Kidney epithelial cell (primary cell): ENCODE measurements around the gene AMTN. TPM values are rescaled to one million over a fixed set of nuclear protein-coding genes. Genes with fewer than 3 reads are reported as not detected.
"Not testable (repeated sequence)": the region's sequence is repeated elsewhere in the genome, so short reads cannot be mapped to it uniquely, and the experiment has no call there.

ENCODE experiments used
- DNase-seq: peaks from one replicate; pipeline ENCODE4 v3.0.0-alpha.2; 2010; ENCODE audit warnings: low read depth
- H3K27me3 ChIP-seq: 2 replicates; pipeline ENCODE4 v1.6.0; 2011; ENCODE audit warnings: low read length; ENCODE audit not compliant: control insufficient read depth, insufficient read depth
- H3K36me3 ChIP-seq: 2 replicates; pipeline ENCODE4 v1.5.1; 2011; ENCODE audit warnings: low read length; ENCODE audit not compliant: control insufficient read depth, insufficient read depth
- H3K4me3 ChIP-seq: 2 replicates; pipeline ENCODE4 v1.5.1; 2011; ENCODE audit warnings: low read depth, mild to moderate bottlenecking, control low read depth, low read length
- CTCF ChIP-seq: IDR thresholded peaks from 2 replicates; pipeline ENCODE4 v1.5.1; 2011; ENCODE audit warnings: mild to moderate bottlenecking, moderate library complexity, low read length, control low read depth, inconsistent platforms; ENCODE audit not compliant: insufficient read depth, poor library complexity, severe bottlenecking
- total RNA-seq: library from RNA; depleted of rRNA; stranded (reverse); fragments of >200 nt; gene quantifications from 2 replicates; pipeline ENCODE4 v1.2.3, GENCODE V29; 2015

The AMTN gene
- total RNA-seq = 0.21 TPM in 1 of 2 replicates, not detected in the other

GRCh38 chr4:70518269-70518668, at the start of gene AMTN:
AMTN (plus strand) TSS chr4:70518569; CDS start chr4:70518778, 209 bp downstream.
- TF ChIP-seq CTCF = no peak
- Histone ChIP-seq H3K36me3 (no peaks in the 10 kb centered on the region), H3K27me3 (no peaks in the 10 kb centered on the region), H3K4me3 (no peak within 1 kb of the TSS)
- DNase-seq = no peak

DNA sequence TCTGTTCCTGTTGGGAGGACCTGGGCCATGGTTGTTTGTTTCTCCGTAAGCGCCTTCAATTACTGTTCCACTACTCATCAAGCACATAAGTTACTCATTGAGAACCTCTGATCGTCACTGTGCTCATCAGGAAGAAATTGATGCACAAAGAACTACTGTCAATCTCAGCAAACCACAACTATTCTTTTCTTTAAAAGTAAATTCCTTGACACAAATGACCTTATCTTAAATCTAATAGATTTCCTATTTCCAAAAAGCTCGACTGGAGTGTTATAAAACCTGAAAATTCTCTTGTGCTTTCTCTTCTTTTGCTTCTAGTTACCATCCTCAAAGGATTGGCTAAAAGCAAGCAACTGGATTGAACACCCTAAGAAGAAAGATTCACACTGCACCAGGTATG, 46.5 kb upstream of the AMTN start, which contains the start of gene MUC7:
Gene MUC7, plus strand, starts transcription at position 301 of the 400 bp plus-strand sequence. CDS start 1,825 bp downstream, outside the sequence.
- Histone ChIP-seq H3K36me3 (no peaks in the 10 kb centered on the region), H3K27me3 (no peaks in the 10 kb centered on the region), H3K4me3 (no peak within 1 kb of the TSS)
- no peak for TF ChIP-seq CTCF
- no peak for DNase-seq

- Histone ChIP-seq H3K36me3 (no peaks in the 10 kb centered on the region), H3K4me3 (no peak overlapping the region), H3K27me3 (no peaks in the 10 kb centered on the region)
- DNase-seq = no peak
- no peak for TF ChIP-seq CTCF
Measured at GRCh38 chr4:70473679-70474078, 44.7 kb upstream of the AMTN start.

GRCh38 chr4:70488748-70489147, 29.6 kb upstream of the AMTN start:
- Histone ChIP-seq H3K4me3 (no peak overlapping the region), H3K36me3 (no peaks in the 10 kb centered on the region), H3K27me3 (no peaks in the 10 kb centered on the region)
- DNase-seq = no peak
- no peak for TF ChIP-seq CTCF

DNA sequence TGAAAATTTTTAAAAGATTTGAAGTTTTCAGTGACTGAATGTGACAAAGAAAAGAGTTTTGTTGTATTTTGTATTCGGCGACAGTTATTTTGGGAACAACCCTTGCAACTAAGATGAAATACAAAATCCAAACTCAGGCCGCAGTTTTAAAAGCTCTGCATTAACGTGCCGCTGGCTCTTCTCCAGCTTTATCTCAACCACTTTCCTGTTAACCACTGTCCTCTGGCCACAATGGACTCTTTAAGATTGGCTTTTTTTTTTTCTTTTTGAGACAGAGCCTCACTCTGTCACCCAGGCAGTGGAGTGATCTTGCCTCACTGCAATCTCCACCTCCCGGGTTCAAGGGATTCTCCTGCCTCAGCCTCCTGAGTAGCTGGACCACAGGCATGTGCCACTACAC, 22.1 kb upstream of the AMTN start:
- Histone ChIP-seq H3K27me3 (no peaks in the 10 kb centered on the region), H3K36me3 (no peaks in the 10 kb centered on the region), H3K4me3 (no peak overlapping the region)
- DNase-seq = no peak
- no peak for TF ChIP-seq CTCF

- not testable (repeated sequence) for H3K27me3 ChIP-seq, H3K4me3 ChIP-seq, H3K36me3 ChIP-seq, DNase-seq
Measured at GRCh38 chr4:70501838-70502237, 16.5 kb upstream of the AMTN start.

GRCh38 chr4:70504733-70505132, 13.6 kb upstream of the AMTN start:
- DNase-seq = no peak
- TF ChIP-seq CTCF = no peak
- Histone ChIP-seq H3K4me3 (no peak overlapping the region), H3K36me3 (no peaks in the 10 kb centered on the region), H3K27me3 (no peaks in the 10 kb centered on the region)
